Endothelial cell of umbilical vein (primary cell): ENCODE results near the gene IDUA. TPM values are rescaled to one million over a fixed set of nuclear protein-coding genes. Genes with fewer than 3 reads are reported as not detected.

Experiments
- BruUV-seq: library from RNA; stranded (reverse); fragments of 400-500 nt; replicated peaks from 2 replicates; lab custom pipeline; 2021; lab: Mats Ljungman, UMichigan
- CTCF ChIA-PET: fragments of 300-600, 350-600 bp; sonication (Branson Sonifier 250); formaldehyde crosslinking; loops from one replicate; lab custom pipeline; 2021; ENCODE audit warnings: antibody characterized with exemption, inconsistent platforms; lab: Charles Lee
- POLR2A ChIA-PET: fragments of 300-600, 350-600 bp; sonication (Branson Sonifier 250); formaldehyde crosslinking; loops from one replicate; lab custom pipeline; 2021; ENCODE audit warnings: antibody characterized with exemption, inconsistent platforms; lab: Charles Lee
- DNase-seq: peaks from one replicate; pipeline ENCODE4 v3.0.0-alpha.2; 2011; ENCODE audit warnings: low read depth, low spot score
- FAIRE-seq: peaks from 2 replicates; lab custom pipeline; 2011; peaks lifted over from hg19 to GRCh38; lab: Jason Lieb, UNC
- H2AFZ ChIP-seq: 2 replicates; pipeline ENCODE4 v1.6.0; 2012; ENCODE audit warnings: low read depth, low read length, control low read depth, inconsistent platforms
- H3K27ac ChIP-seq: 2 replicates; pipeline ENCODE4 v1.5.1; 2011; ENCODE audit warnings: low read depth, mild to moderate bottlenecking, control low read depth, low read length, moderate library complexity; ENCODE audit not compliant: insufficient read depth
- H3K27me3 ChIP-seq, 2 experiments: 2 replicates each; pipeline versions ENCODE4 v1.6.0 to v1.6.1; 2011; ENCODE audit warnings: low read length in 2 of 2, mixed read lengths in 1 of 2; ENCODE audit not compliant: control insufficient read depth in 2 of 2, insufficient read depth in 2 of 2
- H3K36me3 ChIP-seq, 2 experiments: 2 replicates in 1 of 2; 3 replicates in 1 of 2; pipeline ENCODE4 v1.5.1; 2011; ENCODE audit warnings: low read length in 2 of 2, mild to moderate bottlenecking in 1 of 2, moderate library complexity in 1 of 2; ENCODE audit not compliant: control insufficient read depth in 2 of 2, insufficient read depth in 2 of 2; ENCODE audit errors: extremely low read depth in 1 of 2
- H3K4me1 ChIP-seq: 3 replicates; pipeline ENCODE4 v1.5.1; 2011; ENCODE audit warnings: mild to moderate bottlenecking, low read length; ENCODE audit not compliant: control insufficient read depth, insufficient read depth; ENCODE audit errors: extremely low read depth
- H3K4me2 ChIP-seq: 2 replicates; pipeline ENCODE4 v1.6.1; 2011; ENCODE audit warnings: low read length, control low read depth, mixed read lengths; ENCODE audit not compliant: insufficient read depth
- H3K4me3 ChIP-seq, 3 experiments: fragments of 200-600 bp in 1 of 3; sonication (generic), shearing (Covaris generic) in 1 of 3; replicated peaks in 1 of 3; 2 replicates each; pipeline ENCODE4 v1.5.1; 2011 to 2016; ENCODE audit warnings: control low read depth in 3 of 3, low read length in 3 of 3, mild to moderate bottlenecking in 2 of 3, inconsistent platforms in 1 of 3, low read depth in 1 of 3, moderate library complexity in 1 of 3; ENCODE audit not compliant: insufficient read depth in 1 of 3
- H3K79me2 ChIP-seq: 2 replicates; pipeline ENCODE4 v1.6.0; 2012; ENCODE audit warnings: low read length, inconsistent platforms; ENCODE audit not compliant: control insufficient read depth, insufficient read depth
- H3K9ac ChIP-seq: replicated peaks from 2 replicates; pipeline ENCODE3; 2011; ENCODE audit warnings: low read length, control low read depth; ENCODE audit not compliant: insufficient read depth; ENCODE audit errors: extremely low read depth
- H3K9me1 ChIP-seq: replicated peaks from 3 replicates; pipeline ENCODE4 v1.6.0; 2011; ENCODE audit warnings: mild to moderate bottlenecking, low read length; ENCODE audit not compliant: control insufficient read depth, insufficient read depth; ENCODE audit errors: extremely low read depth
- H3K9me3 ChIP-seq: replicated peaks from 2 replicates; pipeline ENCODE4 v1.5.1; 2012; ENCODE audit warnings: low read length, inconsistent platforms; ENCODE audit not compliant: control insufficient read depth, insufficient read depth
- H4K20me1 ChIP-seq: replicated peaks from 2 replicates; pipeline ENCODE3; 2011; ENCODE audit warnings: mild to moderate bottlenecking, low read length; ENCODE audit not compliant: control insufficient read depth, insufficient read depth; ENCODE audit errors: extremely low read depth
- CTCF ChIP-seq, 2 donors: IDR thresholded peaks; 1 replicate in 1 of 2; 2 replicates in 1 of 2; pipeline ENCODE4 v1.5.1; 2011; ENCODE audit warnings: low read length in 2 of 2, mild to moderate bottlenecking in 2 of 2, moderate library complexity in 2 of 2, control low read depth in 1 of 2, inconsistent platforms in 1 of 2, low read depth in 1 of 2; ENCODE audit not compliant: insufficient read depth in 1 of 2; ENCODE audit errors: extremely low read depth in 1 of 2
- EZH2 ChIP-seq: IDR thresholded peaks from 2 replicates; pipeline ENCODE4 v1.6.1; 2012; ENCODE audit warnings: borderline replicate concordance, low read depth, mild to moderate bottlenecking, moderate library complexity, low read length, inconsistent platforms; ENCODE audit not compliant: severe bottlenecking
- FOS ChIP-seq: IDR thresholded peaks from 2 replicates; pipeline ENCODE4 v1.6.1; 2011; ENCODE audit warnings: mild to moderate bottlenecking, low read length, moderate library complexity, borderline replicate concordance; ENCODE audit not compliant: insufficient read depth
- GATA2 ChIP-seq: IDR thresholded peaks from 2 replicates; pipeline ENCODE4 v1.7.0; 2011; ENCODE audit warnings: low read depth, mild to moderate bottlenecking, moderate library complexity, mixed read lengths, low read length; ENCODE audit not compliant: insufficient read length, insufficient read depth
- JUN ChIP-seq: IDR thresholded peaks from 2 replicates; pipeline ENCODE4 v1.6.1; 2011; ENCODE audit warnings: borderline replicate concordance, low read depth; ENCODE audit not compliant: insufficient read length, insufficient read depth
- MAX ChIP-seq: IDR thresholded peaks from 2 replicates; pipeline ENCODE4 v1.6.1; 2011; ENCODE audit not compliant: insufficient read depth, insufficient read length
- MYC ChIP-seq: IDR thresholded peaks from one replicate; pipeline ENCODE4 v1.6.1; 2011; ENCODE audit warnings: mild to moderate bottlenecking, low read depth, low read length
- POLR2A ChIP-seq: IDR thresholded peaks from 2 replicates; pipeline ENCODE4 v1.6.1; 2012; ENCODE audit warnings: low read depth, mild to moderate bottlenecking, control low read depth, low read length
- POLR2AphosphoS5 ChIP-seq: IDR thresholded peaks from 2 replicates; pipeline ENCODE4 v1.6.1; 2012; ENCODE audit warnings: low read depth, mild to moderate bottlenecking, control low read depth, low read length, moderate library complexity; ENCODE audit not compliant: insufficient read depth
- dilution Hi-C: fragments of 300-500 bp; cut with MboI; formaldehyde crosslinking; loops from one replicate; pipeline ENCODE4 v1.15.0; 2019; ENCODE audit warnings: low sequenced_read_pairs; ENCODE audit not compliant: extremely low pct_ligation_motif_present
- intact Hi-C: fragments of 100-400 bp; cut with micrococcal nuclease; formaldehyde crosslinking; loops from one replicate; pipeline ENCODE4 v1.10.0; 2022
- polyA plus RNA-seq, 4 experiments: library from polyadenylated mRNA; depleted of rRNA in 3 of 4; stranded (reverse) in 3 of 4; unstranded in 1 of 4; fragments of >200 nt; gene quantifications; 2 replicates each; pipeline versions ENCODE4 v1.2.1 to v1.2.3, GENCODE V29; 2011 to 2012; ENCODE audit warnings: missing spikeins in 1 of 4
- total RNA-seq: library from RNA; stranded (reverse); gene quantifications from 2 replicates; pipeline ENCODE4 v1.2.3, GENCODE V29; 2021

IDUA gene
- total and polyA plus RNA-seq, 2 donors (not counting 3 experiments of a cell fraction or from before 2014, with no cell fraction given): 19.1 to 34.1 TPM

GRCh38 chr4:947491-947971 is 39.3 kb upstream of the IDUA start:
- no peak overlapping the region for H3K4me2 ChIP-seq
- dilution Hi-C loops (no loop called here), intact Hi-C loops (no loop called here)
- H3K4me1 ChIP-seq: no peaks in the 10 kb centered on the region
- no peak overlapping the region for H3K4me3 ChIP-seq
- DNase-seq: no peak
- H3K27me3 ChIP-seq: no peaks in the 10 kb centered on the region
- no peak for FAIRE-seq
- no peak overlapping the region for H2AFZ ChIP-seq
- ChIA-PET CTCF (no interaction called here), POLR2A (no interaction called here)
- H3K9me3 ChIP-seq: no peaks in the 10 kb centered on the region
- H3K79me2 ChIP-seq: no peaks in the 10 kb centered on the region
- H3K9me1 ChIP-seq: no peaks in the 10 kb centered on the region
- no peak overlapping the region for H3K9ac ChIP-seq
- no peaks in the 10 kb centered on the region for H4K20me1 ChIP-seq
- BruUV-seq: no TSS peak
- no peak overlapping the region for H3K27ac ChIP-seq
- H3K36me3 ChIP-seq: no peaks in the 10 kb centered on the region
- TF ChIP-seq POLR2AphosphoS5: no peak
- no peak for TF ChIP-seq EZH2
- TF ChIP-seq JUN: no peak
- no peak for TF ChIP-seq FOS
- no peak for TF ChIP-seq MYC
- no peak for TF ChIP-seq CTCF (IDR thresholded peaks at IDR 0.05; ENCODE audit: extremely low read depth in 1 of 2, insufficient read depth in 1 of 2, low read depth in 1 of 2, low read length in 2 of 2)
- TF ChIP-seq GATA2: no peak
- no peak for TF ChIP-seq POLR2A
- TF ChIP-seq MAX: no peak
